H1 (cell line): ENCODE data around the gene PARP4. TPM values are rescaled to one million over a fixed set of nuclear protein-coding genes. Genes with fewer than 3 reads are reported as not detected.
A peak's percentile ranks its signal among the peaks of the same experiment; 100 is the strongest.

Experiments used
- CTCF ChIA-PET: fragments of 300-600 bp; sonication (Branson Sonifier 250); formaldehyde crosslinking; loops from one replicate; lab custom pipeline; 2021; ENCODE audit not compliant: partially characterized antibody; lab: Charles Lee
- POLR2A ChIA-PET: fragments of 300-600 bp; sonication (Branson Sonifier 250); formaldehyde crosslinking; loops from one replicate; lab custom pipeline; 2021; ENCODE audit warnings: inconsistent platforms; ENCODE audit not compliant: partially characterized antibody; lab: Charles Lee
- DNase-seq, 2 experiments: peaks; one replicate each; pipeline versions ENCODE4 v3.0.0 to v3.0.0-alpha.2; 2010 to 2022; ENCODE audit warnings: low spot score in 2 of 2, low read depth in 1 of 2, mixed read lengths in 1 of 2
- FAIRE-seq: peaks from 2 replicates; lab custom pipeline; 2011; peaks lifted over from hg19 to GRCh38; lab: Jason Lieb, UNC
- H2AFZ ChIP-seq: 2 replicates; pipeline ENCODE4 v1.8.1; 2012; ENCODE audit warnings: low read length, inconsistent platforms
- H2AK5ac ChIP-seq: 2 replicates; pipeline ENCODE4 v1.6.1; 2013; ENCODE audit warnings: low read depth, low read length
- H2BK120ac ChIP-seq: replicated peaks from 2 replicates; pipeline ENCODE3; 2013; ENCODE audit warnings: low read depth, low read length, inconsistent platforms
- H2BK12ac ChIP-seq: 2 replicates; pipeline ENCODE4 v1.6.1; 2013; ENCODE audit warnings: low read depth, low read length
- H2BK15ac ChIP-seq: 2 replicates; pipeline ENCODE4 v1.6.1; 2013; ENCODE audit warnings: low read length
- H2BK20ac ChIP-seq: 2 replicates; pipeline ENCODE4 v1.6.1; 2013; ENCODE audit warnings: low read length
- H2BK5ac ChIP-seq: 2 replicates; pipeline ENCODE4 v1.6.1; 2013; ENCODE audit warnings: low read depth, low read length
- H3K14ac ChIP-seq: 2 replicates; pipeline ENCODE4 v1.6.1; 2013; ENCODE audit warnings: inconsistent platforms; ENCODE audit not compliant: insufficient read length
- H3K18ac ChIP-seq: 2 replicates; pipeline ENCODE4 v1.6.1; 2013; ENCODE audit warnings: low read length; ENCODE audit errors: extremely low read depth
- H3K23ac ChIP-seq: 2 replicates; pipeline ENCODE4 v1.6.1; 2013; ENCODE audit warnings: inconsistent platforms; ENCODE audit not compliant: insufficient read length
- H3K23me2 ChIP-seq: 2 replicates; pipeline ENCODE4 v1.6.1; 2013; ENCODE audit warnings: low read depth, low read length
- H3K27ac ChIP-seq: 2 replicates; pipeline ENCODE4 v1.6.1; 2011; ENCODE audit warnings: low read depth, low read length, inconsistent platforms
- H3K27me3 ChIP-seq, 4 experiments: replicated peaks in 1 of 4; 1 replicate in 1 of 4; 2 replicates in 3 of 4; pipeline versions ENCODE4 v1.6.1 to v1.8.1; 2011 to 2013; ENCODE audit warnings: low read length in 3 of 4, mild to moderate bottlenecking in 3 of 4, inconsistent platforms in 2 of 4, mixed read lengths in 2 of 4, moderate library complexity in 1 of 4; ENCODE audit not compliant: control insufficient read depth in 3 of 4, insufficient read depth in 3 of 4; ENCODE audit errors: extremely low read depth in 1 of 4
- H3K36me3 ChIP-seq, 4 experiments: 2 replicates each; pipeline versions ENCODE4 v1.6.1 to v1.8.1; 2011 to 2013; ENCODE audit warnings: mild to moderate bottlenecking in 4 of 4, low read length in 3 of 4, moderate library complexity in 2 of 4, control low read depth in 1 of 4, inconsistent platforms in 1 of 4; ENCODE audit not compliant: insufficient read depth in 4 of 4, control insufficient read depth in 2 of 4
- H3K4ac ChIP-seq: replicated peaks from 2 replicates; pipeline ENCODE3; 2013; ENCODE audit warnings: low read length, low read depth, mixed read lengths, inconsistent platforms; ENCODE audit not compliant: insufficient read length
- H3K4me1 ChIP-seq, 4 experiments: replicated peaks in 1 of 4; 1 replicate in 1 of 4; 2 replicates in 3 of 4; pipeline versions ENCODE4 v1.6.1 to v1.8.1; 2011 to 2013; ENCODE audit warnings: low read length in 3 of 4, inconsistent platforms in 2 of 4, mixed read lengths in 1 of 4; ENCODE audit not compliant: insufficient read depth in 4 of 4, control insufficient read depth in 3 of 4
- H3K4me2 ChIP-seq, 2 experiments: 2 replicates each; pipeline versions ENCODE4 v1.6.1 to v1.8.1; 2011 to 2013; ENCODE audit warnings: low read depth in 2 of 2, low read length in 2 of 2, control low read depth in 1 of 2, inconsistent platforms in 1 of 2, mild to moderate bottlenecking in 1 of 2; ENCODE audit not compliant: insufficient read depth in 1 of 2
- H3K4me3 ChIP-seq, 4 experiments: fragments of 200-600, 300-600 bp in 1 of 4; sonication (generic), shearing (Covaris generic), sonication (Bioruptor Twin) in 1 of 4; 2 replicates each; pipeline versions ENCODE4 v1.5.1 to v1.8.1; 2011 to 2016; ENCODE audit warnings: low read length in 4 of 4, low read depth in 3 of 4, control low read depth in 2 of 4, inconsistent platforms in 2 of 4, mild to moderate bottlenecking in 2 of 4, mixed read lengths in 1 of 4, moderate library complexity in 1 of 4; ENCODE audit not compliant: insufficient read depth in 2 of 4; ENCODE audit errors: extremely low read depth in 1 of 4
- H3K56ac ChIP-seq: replicated peaks from 2 replicates; pipeline ENCODE3; 2013; ENCODE audit warnings: low read depth, mild to moderate bottlenecking, mixed read lengths, low read length, inconsistent platforms; ENCODE audit not compliant: insufficient read length
- H3K79me1 ChIP-seq: 2 replicates; pipeline ENCODE4 v1.6.1; 2013; ENCODE audit warnings: low read depth, low read length, control low read depth
- H3K79me2 ChIP-seq, 2 experiments: 2 replicates each; pipeline versions ENCODE4 v1.6.1 to v1.8.1; 2012 to 2013; ENCODE audit warnings: low read length in 2 of 2, mild to moderate bottlenecking in 2 of 2, inconsistent platforms in 1 of 2; ENCODE audit not compliant: insufficient read depth in 2 of 2, control insufficient read depth in 1 of 2
- H3K9ac ChIP-seq, 4 experiments: replicated peaks in 1 of 4; 1 replicate in 1 of 4; 2 replicates in 3 of 4; pipeline versions ENCODE4 v1.6.1 to v1.8.1; 2011 to 2013; ENCODE audit warnings: low read depth in 3 of 4, low read length in 3 of 4, control low read depth in 2 of 4, mild to moderate bottlenecking in 2 of 4, moderate library complexity in 2 of 4, inconsistent platforms in 1 of 4; ENCODE audit errors: extremely low read depth in 1 of 4
- H3K9me3 ChIP-seq, 2 experiments: 2 replicates each; pipeline versions ENCODE4 v1.6.1 to v1.8.1; 2012 to 2013; ENCODE audit warnings: mild to moderate bottlenecking in 2 of 2, moderate library complexity in 2 of 2, control low read depth in 1 of 2, inconsistent platforms in 1 of 2, low read depth in 1 of 2, low read length in 1 of 2, mixed read lengths in 1 of 2; ENCODE audit not compliant: insufficient read depth in 2 of 2
- H4K20me1 ChIP-seq, 2 experiments: replicated peaks in 1 of 2; 2 replicates each; pipeline versions ENCODE3 to v1.8.1; 2011 to 2013; ENCODE audit warnings: inconsistent platforms in 2 of 2, low read length in 2 of 2, mild to moderate bottlenecking in 1 of 2; ENCODE audit not compliant: insufficient read depth in 2 of 2, control insufficient read depth in 1 of 2
- H4K5ac ChIP-seq: 2 replicates; pipeline ENCODE4 v1.6.1; 2013; ENCODE audit warnings: low read length, low read depth, mixed read lengths, inconsistent platforms; ENCODE audit not compliant: insufficient read length
- H4K8ac ChIP-seq: 2 replicates; pipeline ENCODE4 v1.8.0; 2013; ENCODE audit warnings: mild to moderate bottlenecking, moderate library complexity, low read length, inconsistent platforms; ENCODE audit not compliant: insufficient read depth; ENCODE audit errors: extremely low read depth
- H4K91ac ChIP-seq: replicated peaks from 2 replicates; pipeline ENCODE3; 2013; ENCODE audit warnings: low read length, mixed read lengths, inconsistent platforms; ENCODE audit not compliant: insufficient read length
- BCL11A ChIP-seq, 2 experiments: IDR thresholded peaks; one replicate each; pipeline ENCODE4 v1.6.1; 2011; ENCODE audit warnings: low read depth in 2 of 2, low read length in 2 of 2, mild to moderate bottlenecking in 2 of 2
- BRCA1 ChIP-seq: IDR thresholded peaks from 2 replicates; pipeline ENCODE4 v1.6.1; 2012; ENCODE audit warnings: low read depth, low read length, improper control_type of control experiment
- CHD1 ChIP-seq: IDR thresholded peaks from 2 replicates; pipeline ENCODE4 v1.6.1; 2012; ENCODE audit warnings: low read depth, low read length, improper control_type of control experiment
- CTBP2 ChIP-seq: IDR thresholded peaks from 2 replicates; pipeline ENCODE4 v1.7.0; 2011; ENCODE audit warnings: borderline replicate concordance, mild to moderate bottlenecking, moderate library complexity, mixed read lengths, low read length; ENCODE audit not compliant: insufficient read depth, insufficient read length
- KDM1A ChIP-seq: fragments of 200-600, 300-600 bp; sonication (generic); IDR thresholded peaks from 2 replicates; pipeline ENCODE4 v1.7.1; 2016; ENCODE audit warnings: mild to moderate bottlenecking, low read length, borderline replicate concordance
- POLR2A ChIP-seq, 2 experiments: IDR thresholded peaks; 1 replicate in 1 of 2; 2 replicates in 1 of 2; pipeline ENCODE4 v1.6.1; 2011; ENCODE audit warnings: low read depth in 2 of 2, low read length in 2 of 2, mild to moderate bottlenecking in 2 of 2; ENCODE audit errors: control extremely low read depth in 1 of 2
- RXRA ChIP-seq: IDR thresholded peaks from 2 replicates; pipeline ENCODE4 v1.6.1; 2011; ENCODE audit warnings: low read depth, mild to moderate bottlenecking, low read length, moderate library complexity; ENCODE audit not compliant: insufficient read depth
- SP1 ChIP-seq: IDR thresholded peaks from 2 replicates; pipeline ENCODE4 v1.6.1; 2011; ENCODE audit warnings: low read depth, low read length
- SP2 ChIP-seq: IDR thresholded peaks from 2 replicates; pipeline ENCODE4 v1.6.1; 2012; ENCODE audit warnings: mild to moderate bottlenecking, low read length, inconsistent platforms
- SP4 ChIP-seq: IDR thresholded peaks from 2 replicates; pipeline ENCODE4 v1.6.1; 2012; ENCODE audit warnings: low read length, inconsistent platforms
- TCF12 ChIP-seq: IDR thresholded peaks from 2 replicates; pipeline ENCODE4 v1.6.1; 2011; ENCODE audit warnings: low read depth, mild to moderate bottlenecking, low read length
- YY1 ChIP-seq: IDR thresholded peaks from 2 replicates; pipeline ENCODE4 v1.6.1; 2011; ENCODE audit warnings: low read depth, mild to moderate bottlenecking, low read length
- WGBS, 2 experiments: shearing (Covaris generic) in 1 of 2; methylation state at CpG; one replicate each; pipeline versions ENCODE4 v1.1.6 to v1.1.7; 2013 to 2015; ENCODE audit warnings: low lambda C conversion rate in 2 of 2, mixed read lengths in 2 of 2, inconsistent platforms in 1 of 2, low coverage in 1 of 2, missing lambda C conversion rate in 1 of 2; ENCODE audit not compliant: insufficient replicate concordance in 2 of 2, insufficient coverage in 1 of 2, insufficient read length in 1 of 2; ENCODE audit errors: extremely low coverage in 1 of 2, missing lambda C conversion rate in 1 of 2; 5-methylcytosine and 5-hydroxymethylcytosine counted together
- polyA plus RNA-seq, 7 experiments: library from polyadenylated mRNA; depleted of rRNA in 3 of 7; stranded (reverse) in 5 of 7; unstranded in 2 of 7; fragments of >200 nt in 5 of 7; fragments of 200-250 nt in 2 of 7; gene quantifications; 1 replicate in 5 of 7; 2 replicates in 1 of 7; 4 replicates in 1 of 7; pipeline versions ENCODE4 v1.2.1 to v1.2.3, GENCODE V29; 2011 to 2013; ENCODE audit warnings: missing spikeins in 2 of 7, mixed read lengths in 2 of 7
- total RNA-seq: library from RNA; stranded (reverse); fragmentation: NEBNext Ultra II Directional; extraction: Animal tissue kit (Norgen Biotek cat#: 25700); gene quantifications from 2 replicates; pipeline ENCODE4 v1.2.1, GENCODE V29; 2021
- TF ChIP-seq, protein P1 (sequence below), 3 experiments: IDR thresholded peaks; 1 replicate in 2 of 3; 2 replicates in 1 of 3; pipeline versions ENCODE4 v1.5.1 to v1.6.1; 2011; ENCODE audit warnings: low read length in 3 of 3, mild to moderate bottlenecking in 3 of 3, inconsistent platforms in 2 of 3, low read depth in 1 of 3, moderate library complexity in 1 of 3; ENCODE audit not compliant: insufficient read depth in 1 of 3; ENCODE audit errors: control extremely low read depth in 1 of 3

Gene PARP4
- total and polyA plus RNA-seq, 2 of the 8 experiments (the other 6 are each of a cell fraction or from before 2014, with no cell fraction given) = 22.2 to 40.3 TPM

DNA sequence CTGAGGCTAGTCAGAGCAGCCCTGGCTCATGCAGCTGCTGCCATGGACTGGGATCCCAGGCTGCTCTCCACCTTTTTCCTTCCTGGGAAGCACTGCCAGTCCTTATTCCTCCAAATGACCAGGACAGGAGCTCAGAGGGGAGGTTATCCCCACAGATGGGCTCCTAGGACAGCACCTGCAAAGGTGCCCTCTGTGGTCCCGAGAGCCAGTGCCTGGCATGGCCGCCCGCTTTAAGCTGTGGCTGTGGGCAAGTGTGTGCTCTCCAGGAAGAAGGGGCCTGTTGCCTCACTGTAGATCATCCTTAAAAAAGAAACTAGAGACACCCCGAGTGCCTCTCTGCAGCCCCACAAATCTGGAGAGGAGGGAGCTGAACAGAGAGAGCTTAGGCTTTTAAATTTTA is 119.6 kb downstream of the PARP4 start:
- Histone ChIP-seq H3K4me3 (no peak overlapping the region), H3K23ac (no peak overlapping the region), H3K14ac (no peak overlapping the region), H3K18ac (no peak overlapping the region), H2BK12ac (no peak overlapping the region), H3K27me3 (no peaks in the 10 kb centered on the region), H3K79me1 (no peaks in the 10 kb centered on the region), H3K9me3 (no peaks in the 10 kb centered on the region; a peak in 1 of 4 replicates), H4K20me1 (no peaks in the 10 kb centered on the region), H4K8ac (peak overlapping the region; percentile 74; the same call in 1 of the 2 replicates), H3K23me2 (no peaks in the 10 kb centered on the region), H2BK20ac (no peak overlapping the region), H3K4ac (no peak overlapping the region), H2BK120ac (no peak overlapping the region), H3K9ac (no peak overlapping the region), H3K4me1 (no peaks in the 10 kb centered on the region), H3K79me2 (no peaks in the 10 kb centered on the region), H2AK5ac (no peak overlapping the region), H2BK5ac (no peak overlapping the region), H4K5ac (no peak overlapping the region), H3K36me3 (no peaks in the 10 kb centered on the region), H3K56ac (no peak overlapping the region), H3K4me2 (no peak overlapping the region), H2AFZ (no peak overlapping the region), H4K91ac (no peak overlapping the region), H3K27ac (no peak overlapping the region), H2BK15ac (no peak overlapping the region)
- CTCF ChIA-PET = interaction anchor here (1.1 kb wide), 1 partner anchor 15 kb away, joined by 4 read pairs; no protein-coding TSS in a partner anchor
- POLR2A ChIA-PET = no interaction called here
- WGBS, 2 experiments = 94% methylated on average over 4 of the region's 4 CpGs; no CpG with 5 or more reads in 1 of the 2 experiments
- FAIRE-seq = no peak
- DNase-seq = no peak
- TF ChIP-seq BCL11A (IDR thresholded peaks at IDR 0.05; ENCODE audit: low read depth in 2 of 2, low read length in 2 of 2) (no peak), CHD1 (no peak), POLR2A (IDR thresholded peaks at IDR 0.05; ENCODE audit: control extremely low read depth in 1 of 2, low read depth in 2 of 2, low read length in 2 of 2) (no peak), BRCA1 (no peak), CTBP2 (no peak), TCF12 (no peak), KDM1A (no peak), SP2 (no peak), SP4 (no peak), YY1 (no peak), RXRA (no peak), SP1 (no peak)
- TF ChIP-seq, protein P1, sequence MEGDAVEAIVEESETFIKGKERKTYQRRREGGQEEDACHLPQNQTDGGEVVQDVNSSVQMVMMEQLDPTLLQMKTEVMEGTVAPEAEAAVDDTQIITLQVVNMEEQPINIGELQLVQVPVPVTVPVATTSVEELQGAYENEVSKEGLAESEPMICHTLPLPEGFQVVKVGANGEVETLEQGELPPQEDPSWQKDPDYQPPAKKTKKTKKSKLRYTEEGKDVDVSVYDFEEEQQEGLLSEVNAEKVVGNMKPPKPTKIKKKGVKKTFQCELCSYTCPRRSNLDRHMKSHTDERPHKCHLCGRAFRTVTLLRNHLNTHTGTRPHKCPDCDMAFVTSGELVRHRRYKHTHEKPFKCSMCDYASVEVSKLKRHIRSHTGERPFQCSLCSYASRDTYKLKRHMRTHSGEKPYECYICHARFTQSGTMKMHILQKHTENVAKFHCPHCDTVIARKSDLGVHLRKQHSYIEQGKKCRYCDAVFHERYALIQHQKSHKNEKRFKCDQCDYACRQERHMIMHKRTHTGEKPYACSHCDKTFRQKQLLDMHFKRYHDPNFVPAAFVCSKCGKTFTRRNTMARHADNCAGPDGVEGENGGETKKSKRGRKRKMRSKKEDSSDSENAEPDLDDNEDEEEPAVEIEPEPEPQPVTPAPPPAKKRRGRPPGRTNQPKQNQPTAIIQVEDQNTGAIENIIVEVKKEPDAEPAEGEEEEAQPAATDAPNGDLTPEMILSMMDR (IDR thresholded peaks at IDR 0.05; ENCODE audit: control extremely low read depth in 1 of 3, insufficient read depth in 1 of 3, low read depth in 1 of 3, low read length in 3 of 3) = no peak
